HEK293T (cell line): ENCODE results near the gene FEV.

Source experiments
- CTCF ChIA-PET: fragments of 350-600 bp; formaldehyde crosslinking; extraction: SDS; loops from one replicate; lab custom pipeline; 2021; ENCODE audit warnings: antibody characterized with exemption, inconsistent platforms; lab: Yijun Ruan, JAX
- POLR2A ChIA-PET: fragments of 350-600 bp; formaldehyde crosslinking; extraction: SDS; loops from one replicate; lab custom pipeline; 2020; ENCODE audit warnings: antibody characterized with exemption, inconsistent platforms; lab: Yijun Ruan, JAX
- DNase-seq: peaks from one replicate; pipeline ENCODE4 v3.0.0; 2012; ENCODE audit warnings: mixed read lengths; ENCODE audit errors: extremely low spot score
- ARNT ChIP-seq: fragments of 450-650 bp; IDR thresholded peaks from 2 replicates; pipeline ENCODE4 v1.6.1; 2017; ENCODE audit warnings: mild to moderate bottlenecking
- BHLHE40 ChIP-seq: fragments of 450-650 bp; IDR thresholded peaks from 2 replicates; pipeline ENCODE4 v1.6.1; 2016; ENCODE audit warnings: mild to moderate bottlenecking, moderate library complexity, borderline replicate concordance
- CTBP1 ChIP-seq: fragments of 450-650 bp; IDR thresholded peaks from 2 replicates; pipeline ENCODE4 v1.6.1; 2016; ENCODE audit warnings: borderline replicate concordance
- ELF4 ChIP-seq: fragments of 450-650 bp; IDR thresholded peaks from 2 replicates; pipeline ENCODE4 v1.6.1; 2017; ENCODE audit warnings: antibody characterized with exemption
- FOXA1 ChIP-seq: fragments of 450-650 bp; IDR thresholded peaks from 2 replicates; pipeline ENCODE4 v1.6.1; 2016; ENCODE audit warnings: mild to moderate bottlenecking
- FOXK2 ChIP-seq: fragments of 450-650 bp; IDR thresholded peaks from 2 replicates; pipeline ENCODE4 v1.6.1; 2016; ENCODE audit warnings: mild to moderate bottlenecking
- FOXM1 ChIP-seq: fragments of 450-650 bp; IDR thresholded peaks from 2 replicates; pipeline ENCODE4 v1.6.1; 2017; ENCODE audit warnings: mild to moderate bottlenecking, borderline replicate concordance
- HDGF ChIP-seq: fragments of 450-650 bp; IDR thresholded peaks from 2 replicates; pipeline ENCODE4 v1.6.1; 2017; ENCODE audit warnings: antibody characterized with exemption, borderline replicate concordance
- L3MBTL2 ChIP-seq: fragments of 450-650 bp; conservative IDR thresholded peaks from 2 replicates; pipeline ENCODE4 v1.6.1; 2016; ENCODE audit warnings: mild to moderate bottlenecking
- LEF1 ChIP-seq: fragments of 450-650 bp; IDR thresholded peaks from 2 replicates; pipeline ENCODE4 v1.6.1; 2017; ENCODE audit warnings: mild to moderate bottlenecking, borderline replicate concordance
- NFRKB ChIP-seq: fragments of 450-650 bp; IDR thresholded peaks from 2 replicates; pipeline ENCODE4 v1.6.1; 2016; ENCODE audit warnings: mild to moderate bottlenecking, moderate library complexity
- PKNOX1 ChIP-seq: fragments of 450-650 bp; IDR thresholded peaks from 2 replicates; pipeline ENCODE4 v1.6.1; 2016
- SP1 ChIP-seq: fragments of 450-650 bp; IDR thresholded peaks from 2 replicates; pipeline ENCODE4 v1.6.1; 2017
- SUZ12 ChIP-seq: fragments of 450-650 bp; IDR thresholded peaks from 2 replicates; pipeline ENCODE4 v1.6.1; 2016; ENCODE audit warnings: mild to moderate bottlenecking
- TARDBP ChIP-seq: fragments of 450-650 bp; IDR thresholded peaks from 2 replicates; pipeline ENCODE4 v1.6.1; 2016
- ZNF384 ChIP-seq: fragments of 450-650 bp; IDR thresholded peaks from 2 replicates; pipeline ENCODE4 v1.6.1; 2016

The FEV gene

GRCh38 chr2:219016721-219017120 is 31.7 kb upstream of the FEV start:
- no peak for DNase-seq
- CTCF ChIA-PET = no interaction called here
- TF ChIP-seq BHLHE40 = no peak
- TF ChIP-seq PKNOX1 = no peak
- TF ChIP-seq TARDBP = no peak
- no peak for TF ChIP-seq FOXK2
- TF ChIP-seq ELF4 = no peak
- no peak for TF ChIP-seq SUZ12
- no peak for TF ChIP-seq SP1
- TF ChIP-seq FOXA1 = no peak
- no peak for TF ChIP-seq ARNT
- TF ChIP-seq HDGF = no peak
- TF ChIP-seq CTBP1 = no peak
- no peak for TF ChIP-seq NFRKB
- no peak for TF ChIP-seq ZNF384
- no peak for TF ChIP-seq FOXM1
- TF ChIP-seq L3MBTL2 = no peak
- TF ChIP-seq LEF1 = no peak
- POLR2A ChIA-PET = no interaction called here

GRCh38 chr2:219010873-219011272 is 25.9 kb upstream of the FEV start:
- ChIA-PET CTCF (interaction anchor here (0.7 to 1.7 kb wide), 7 partner anchors 8 to 228 kb away, joined by 3 to 6 read pairs (median 4); no protein-coding TSS in a partner anchor), POLR2A (no interaction called here)

GRCh38 chr2:219010162-219010756 is 25.3 kb upstream of the FEV start:
- POLR2A ChIA-PET = no interaction called here
- CTCF ChIA-PET = interaction anchor here (0.6 to 1.5 kb wide), 6 partner anchors 8 to 30 kb away, joined by 3 to 6 read pairs (median 4); no protein-coding TSS in a partner anchor
- DNase-seq = peak; percentile 70
- TF ChIP-seq FOXK2 = no peak
- TF ChIP-seq NFRKB = no peak
- no peak for TF ChIP-seq SUZ12
- no peak for TF ChIP-seq FOXM1
- no peak for TF ChIP-seq CTBP1
- TF ChIP-seq FOXA1 = no peak
- TF ChIP-seq ZNF384 = no peak
- no peak for TF ChIP-seq SP1
- TF ChIP-seq ELF4 = no peak
- TF ChIP-seq PKNOX1 = no peak
- TF ChIP-seq LEF1 = no peak
- TF ChIP-seq BHLHE40 = no peak
- TF ChIP-seq ARNT = no peak
- no peak for TF ChIP-seq L3MBTL2
- no peak for TF ChIP-seq TARDBP

More at GRCh38 chr2:219010873-219011272, 25.9 kb upstream of the FEV start:
- TF ChIP-seq LEF1 = no peak
- TF ChIP-seq SP1 = no peak
- no peak for TF ChIP-seq ZNF384
- TF ChIP-seq NFRKB = no peak
- no peak for TF ChIP-seq ELF4
- DNase-seq = no peak

- no peak for DNase-seq
- ChIA-PET POLR2A (no interaction called here), CTCF (interaction anchor here (0.9 kb wide), 2 partner anchors 20 to 379 kb away, joined by 3 read pairs; no protein-coding TSS in a partner anchor)
- TF ChIP-seq SP1 = no peak
- no peak for TF ChIP-seq CTBP1
- TF ChIP-seq NFRKB = no peak
- no peak for TF ChIP-seq TARDBP
- TF ChIP-seq PKNOX1 = no peak
- TF ChIP-seq L3MBTL2 = no peak
- no peak for TF ChIP-seq LEF1
- no peak for TF ChIP-seq SUZ12
- TF ChIP-seq FOXA1 = no peak
- TF ChIP-seq BHLHE40 = no peak
- no peak for TF ChIP-seq ARNT
- TF ChIP-seq FOXM1 = no peak
- no peak for TF ChIP-seq ELF4
- no peak for TF ChIP-seq HDGF
- TF ChIP-seq FOXK2 = no peak
- no peak for TF ChIP-seq ZNF384
These were observed 24.3 kb upstream of the FEV start for GRCh38 chr2:219009294-219009693.

- TF ChIP-seq NFRKB = no peak
- ChIA-PET CTCF (interaction anchor here (0.8 to 3.7 kb wide), 2 partner anchors 25 to 127 kb away, joined by 3 to 20 read pairs; no protein-coding TSS in a partner anchor), POLR2A (no interaction called here)
- DNase-seq = no peak
These were observed 19.0 kb upstream of the FEV start for GRCh38 chr2:219003979-219004378.

- TF ChIP-seq PKNOX1 (0 out of 2 replicates have a peak, but pooled peaks have one; percentile 32), ARNT (no peak)
- ChIA-PET POLR2A (interaction anchor here (0.8 to 1.2 kb wide), 2 partner anchors 15 to 94 kb away, joined by 3 to 4 read pairs; no protein-coding TSS in a partner anchor), CTCF (interaction anchor here (0.8 to 3.7 kb wide), 6 partner anchors 20 to 234 kb away, joined by 3 to 20 read pairs (median 4); no protein-coding TSS in a partner anchor)
- DNase-seq = no peak
These were observed 18.3 kb upstream of the FEV start for GRCh38 chr2:219003267-219003634.
